GM12864 (cell line): ENCODE measurements around the gene FLOT2.
"Not testable (repeated sequence)": the region's sequence is repeated elsewhere in the genome, so short reads cannot be mapped to it uniquely, and the experiment has no call there.

Experiments
- DNase-seq: peaks from one replicate; pipeline ENCODE4 v3.0.0-alpha.2; 2011; ENCODE audit warnings: low read depth
- H3K4me3 ChIP-seq: 2 replicates; pipeline ENCODE4 v1.5.1; 2011; ENCODE audit warnings: mild to moderate bottlenecking, low read depth, low read length, control low read depth
- TF ChIP-seq, protein P1 (sequence below): IDR thresholded peaks from 2 replicates; pipeline ENCODE4 v1.5.1; 2011; ENCODE audit warnings: low read depth, mild to moderate bottlenecking, moderate library complexity, low read length, control low read depth, inconsistent platforms; ENCODE audit errors: missing control alignments

The FLOT2 gene

DNA sequence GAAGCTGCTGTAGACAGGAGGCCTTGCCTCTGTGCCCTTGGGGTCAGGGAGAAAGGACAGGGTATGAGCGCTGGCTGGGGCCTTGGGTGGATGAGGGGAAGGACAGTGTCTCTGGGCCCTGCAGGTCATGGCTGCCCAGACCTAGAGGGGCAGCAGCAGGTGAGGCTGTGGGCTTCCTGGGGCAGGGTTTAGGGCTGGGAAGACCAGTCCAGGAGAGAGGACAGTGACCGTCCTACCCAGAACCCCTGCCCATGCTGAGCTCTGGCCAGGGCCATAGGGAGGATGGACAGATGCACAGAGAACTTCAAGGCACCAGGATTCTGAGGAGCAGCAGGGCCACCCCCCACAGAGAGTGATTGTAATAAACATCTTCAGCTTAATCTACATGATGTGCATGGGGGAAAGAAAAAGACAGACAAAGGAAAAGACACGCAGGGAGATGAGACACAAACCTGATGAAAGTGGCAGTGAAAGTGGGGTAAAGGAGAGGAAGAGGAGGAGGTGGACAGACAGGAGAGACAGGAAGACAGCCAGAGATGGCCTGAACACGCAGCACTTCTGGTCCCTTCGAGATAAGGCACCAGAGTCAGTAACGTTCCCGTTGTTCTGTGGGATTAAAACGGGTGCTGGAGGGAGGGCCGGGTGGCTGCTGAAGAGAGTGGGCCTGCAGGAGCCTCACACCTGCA lies 17.5 kb downstream of the FLOT2 start:
- TF ChIP-seq, protein P1, sequence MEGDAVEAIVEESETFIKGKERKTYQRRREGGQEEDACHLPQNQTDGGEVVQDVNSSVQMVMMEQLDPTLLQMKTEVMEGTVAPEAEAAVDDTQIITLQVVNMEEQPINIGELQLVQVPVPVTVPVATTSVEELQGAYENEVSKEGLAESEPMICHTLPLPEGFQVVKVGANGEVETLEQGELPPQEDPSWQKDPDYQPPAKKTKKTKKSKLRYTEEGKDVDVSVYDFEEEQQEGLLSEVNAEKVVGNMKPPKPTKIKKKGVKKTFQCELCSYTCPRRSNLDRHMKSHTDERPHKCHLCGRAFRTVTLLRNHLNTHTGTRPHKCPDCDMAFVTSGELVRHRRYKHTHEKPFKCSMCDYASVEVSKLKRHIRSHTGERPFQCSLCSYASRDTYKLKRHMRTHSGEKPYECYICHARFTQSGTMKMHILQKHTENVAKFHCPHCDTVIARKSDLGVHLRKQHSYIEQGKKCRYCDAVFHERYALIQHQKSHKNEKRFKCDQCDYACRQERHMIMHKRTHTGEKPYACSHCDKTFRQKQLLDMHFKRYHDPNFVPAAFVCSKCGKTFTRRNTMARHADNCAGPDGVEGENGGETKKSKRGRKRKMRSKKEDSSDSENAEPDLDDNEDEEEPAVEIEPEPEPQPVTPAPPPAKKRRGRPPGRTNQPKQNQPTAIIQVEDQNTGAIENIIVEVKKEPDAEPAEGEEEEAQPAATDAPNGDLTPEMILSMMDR = no peak
- no peak overlapping the region for H3K4me3 ChIP-seq
- DNase-seq = no peak

DNA sequence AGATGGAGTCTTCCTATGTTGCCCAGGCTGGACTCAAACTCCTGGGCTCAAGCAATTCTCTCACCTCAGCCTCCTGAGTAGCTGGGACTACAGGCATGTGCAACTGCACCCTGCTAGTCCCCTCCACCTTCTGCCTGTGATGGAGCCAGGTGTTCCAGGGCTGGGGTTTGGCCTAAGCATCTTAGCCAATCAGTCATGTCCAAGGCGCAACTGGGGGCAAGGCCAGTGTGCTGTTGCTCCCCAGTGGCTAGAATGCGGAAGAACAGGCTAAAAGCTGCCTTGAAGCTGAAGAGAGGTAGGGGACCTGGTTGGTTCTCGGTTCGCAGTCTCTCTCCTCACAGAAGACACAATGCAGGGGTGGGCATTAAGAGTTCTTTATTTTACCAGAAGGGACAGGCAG lies 18.6 kb downstream of the FLOT2 start:
- TF ChIP-seq, protein P1 = peak; percentile 65

DNA sequence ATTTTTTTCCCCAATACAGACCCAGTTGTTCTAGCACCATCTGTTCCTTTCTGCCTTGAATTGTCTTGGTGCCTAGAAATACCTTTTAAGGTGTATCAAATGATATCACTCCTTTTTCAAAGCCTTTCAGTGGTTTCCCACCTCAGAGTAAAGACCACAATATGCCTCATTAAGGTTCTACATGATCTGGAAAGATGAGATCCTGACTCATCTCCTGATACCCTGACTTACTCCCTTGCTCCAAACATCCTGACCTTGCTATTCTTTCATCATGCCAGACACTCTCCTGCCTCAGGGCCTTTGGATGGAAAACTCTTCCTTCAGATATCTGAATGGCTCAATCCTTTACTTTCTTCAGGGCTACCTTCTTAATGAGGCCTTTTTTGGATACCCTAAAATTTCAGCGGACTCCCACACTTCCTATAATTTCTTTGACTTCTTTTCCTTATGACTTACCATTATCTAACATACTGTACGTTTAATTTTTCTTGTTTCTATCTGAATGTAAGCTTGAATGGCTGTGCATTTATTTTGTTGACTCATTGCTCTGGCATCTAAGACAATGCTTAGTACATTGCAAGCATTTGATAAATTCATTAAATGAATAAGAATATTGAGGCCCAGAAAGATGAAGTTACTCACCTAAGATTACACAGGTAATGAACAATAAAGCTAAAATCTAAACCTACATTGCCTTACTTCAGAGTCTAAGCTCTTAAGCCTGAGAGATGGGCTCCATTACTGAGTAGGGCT lies 19.2 kb downstream of the FLOT2 start:
- TF ChIP-seq, protein P1 = no peak
- no peak for DNase-seq
- no peak overlapping the region for H3K4me3 ChIP-seq

More for the DNA sequence above, 18.6 kb downstream of the FLOT2 start:
- H3K4me3 ChIP-seq = no peak overlapping the region
- DNase-seq = no peak

DNA sequence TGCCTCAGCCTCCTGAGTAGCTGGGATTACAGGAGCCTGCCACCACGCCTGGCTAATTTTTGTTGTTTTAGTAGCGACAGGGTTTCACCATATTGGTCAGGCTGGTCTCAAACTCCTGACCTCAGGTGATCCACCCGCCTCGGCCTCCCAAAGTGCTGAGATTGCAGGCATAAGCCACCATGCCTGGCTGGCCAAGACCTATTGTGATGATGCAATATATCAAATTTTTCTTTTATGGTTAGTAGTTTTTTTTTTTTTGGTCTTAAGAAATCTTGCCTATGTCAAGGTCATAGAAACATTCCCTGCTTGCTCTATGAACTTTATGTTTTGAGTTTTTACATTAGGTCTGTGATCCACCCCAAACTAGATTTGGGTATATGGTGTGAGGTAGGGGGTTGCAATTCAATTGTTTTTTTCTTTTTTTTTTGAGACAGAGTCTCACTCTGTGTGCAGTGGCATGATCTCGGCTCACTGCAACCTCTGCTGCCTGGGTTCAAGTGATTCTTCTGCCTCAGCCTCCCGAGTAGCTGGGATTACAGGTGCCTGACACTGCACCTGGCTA lies 20.3 kb downstream of the FLOT2 start:
- not testable (repeated sequence) for DNase-seq

DNA sequence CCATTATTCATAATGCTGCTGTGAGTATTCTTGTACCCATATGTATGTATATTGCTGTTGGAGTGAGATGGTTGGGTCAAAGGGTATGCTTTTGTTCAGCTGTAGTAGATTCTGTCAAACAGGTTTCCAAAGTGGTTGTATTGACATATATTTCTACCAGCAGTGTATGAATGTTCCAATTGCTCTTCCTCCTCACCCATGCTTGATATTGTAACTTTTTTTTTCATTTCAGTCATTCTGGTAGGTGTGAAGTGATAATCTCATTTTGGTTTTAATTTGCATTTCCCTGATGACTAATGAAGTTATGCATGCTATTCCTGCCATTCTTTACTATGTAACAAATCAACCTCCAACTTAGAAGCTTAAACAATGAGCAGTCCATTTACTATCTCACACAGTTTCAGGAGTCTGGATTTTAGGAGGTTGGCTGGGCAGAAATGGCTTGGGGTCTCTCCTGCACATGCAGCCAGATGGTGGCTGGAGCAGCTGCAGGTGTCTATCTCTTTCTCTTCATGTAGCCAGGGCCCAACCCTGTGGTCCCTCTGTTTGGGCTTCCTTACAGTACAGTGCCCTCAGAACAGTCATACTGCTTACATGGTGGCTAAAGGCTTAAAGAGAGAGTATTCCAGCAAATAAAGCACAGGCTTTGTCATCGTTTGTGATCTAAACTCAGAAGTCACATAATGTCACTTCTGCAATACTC lies 21.5 kb downstream of the FLOT2 start:
- H3K4me3 ChIP-seq = no peak overlapping the region
- TF ChIP-seq, protein P1 = no peak
- DNase-seq = no peak

More for the DNA sequence above, 20.3 kb downstream of the FLOT2 start:
- H3K4me3 ChIP-seq = not testable (repeated sequence)

DNA sequence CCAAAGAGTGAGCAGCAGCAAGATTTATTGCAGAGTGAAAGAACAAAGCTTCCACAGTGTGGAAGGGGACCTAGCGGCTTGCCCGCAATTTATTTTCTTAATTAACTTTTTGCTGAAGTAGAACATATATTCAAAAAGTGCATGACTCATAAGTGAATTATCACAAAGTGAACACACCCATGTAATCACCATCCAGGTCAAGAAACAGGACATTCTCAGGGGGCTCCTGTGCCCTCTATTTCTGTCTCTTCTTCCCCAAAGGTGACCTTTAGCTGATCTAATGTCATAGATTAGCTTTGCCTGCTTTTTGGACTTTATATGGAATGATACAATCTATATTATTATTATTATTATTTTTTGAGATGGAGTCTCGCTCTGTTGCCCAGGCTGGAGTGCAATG lies 22.8 kb downstream of the FLOT2 start:
- no peak overlapping the region for H3K4me3 ChIP-seq
- TF ChIP-seq, protein P1 = no peak
- no peak for DNase-seq

DNA sequence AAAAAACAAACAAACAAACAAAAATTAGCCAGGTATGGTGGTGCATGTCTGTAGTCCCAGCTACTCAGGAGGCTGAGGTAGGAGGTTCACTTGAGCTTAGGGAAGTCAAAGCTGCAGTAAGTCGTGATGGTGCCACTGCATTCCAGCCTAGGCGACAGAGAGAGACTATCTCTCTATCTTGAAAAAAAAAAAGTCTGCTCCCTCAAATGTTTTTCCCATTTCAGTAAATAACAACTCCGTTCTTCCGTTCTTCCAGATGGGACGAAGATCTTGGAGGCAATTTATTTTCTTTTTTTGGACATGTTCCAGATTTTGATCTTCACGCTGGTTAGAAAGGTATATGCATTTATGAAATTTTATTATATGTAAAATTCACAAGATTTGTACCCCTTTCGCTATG lies 23.7 kb downstream of the FLOT2 start:
- no peak for DNase-seq
- TF ChIP-seq, protein P1 = no peak

More for the DNA sequence above, 23.7 kb downstream of the FLOT2 start:
- no peak overlapping the region for H3K4me3 ChIP-seq
